K562 (cell line): ENCODE results near the gene BMP6. TPM values are rescaled to one million over a fixed set of nuclear protein-coding genes. Genes with fewer than 3 reads are reported as not detected.

Source experiments
- ATAC-seq: fragments of 200-7000 bp; cut with Tn5 transposase; 3 replicates; pipeline ENCODE4 v1.9.1; 2020; ENCODE audit warnings: moderate library complexity
- BruUV-seq: library from RNA; stranded (reverse); fragments of 400-500 nt; replicated peaks from 2 replicates; lab custom pipeline; 2021; lab: Mats Ljungman, UMichigan
- CTCF ChIA-PET: fragments of 300-600 bp; formaldehyde crosslinking; extraction: SDS; loops from one replicate; lab custom pipeline; 2021; ENCODE audit warnings: low intra/inter-chr PET ratio; lab: Yijun Ruan, JAX
- POLR2A ChIA-PET: fragments of 300-600, 350-650 bp; sonication (Branson Sonifier 250); formaldehyde crosslinking; extraction: SDS; loops from one replicate; lab custom pipeline; 2021; ENCODE audit warnings: antibody characterized with exemption, inconsistent platforms; lab: Yijun Ruan, JAX
- DNase-seq, 4 experiments: peaks; one replicate each; pipeline versions ENCODE4 v3.0.0 to v3.0.0-alpha.2; 2011 to 2018; ENCODE audit warnings: low spot score in 3 of 4, mixed read lengths in 3 of 4; ENCODE audit errors: extremely low read depth in 1 of 4
- FAIRE-seq: peaks from 2 replicates; lab custom pipeline; 2011; peaks lifted over from hg19 to GRCh38; lab: Jason Lieb, UNC
- H2AFZ ChIP-seq: 2 replicates; pipeline ENCODE4 v1.6.0; 2011; ENCODE audit warnings: low read depth, low read length, control low read depth, inconsistent platforms
- H3K27ac ChIP-seq: fragments of 200-600 bp; 3 replicates; pipeline ENCODE4 v1.8.0; 2011; ENCODE audit warnings: low read depth, mild to moderate bottlenecking, control low read depth, inconsistent platforms, low read length, moderate library complexity, mixed read lengths; ENCODE audit errors: extremely low read depth
- H3K27me3 ChIP-seq, 2 experiments: fragments of 300-600 bp in 1 of 2; 2 replicates in 1 of 2; 3 replicates in 1 of 2; pipeline versions ENCODE4 v1.6.0 to v1.8.0; 2011; ENCODE audit warnings: inconsistent platforms in 2 of 2, low read length in 2 of 2, mild to moderate bottlenecking in 1 of 2, mixed read lengths in 1 of 2, moderate library complexity in 1 of 2; ENCODE audit not compliant: control insufficient read depth in 2 of 2, insufficient read depth in 2 of 2
- H3K36me3 ChIP-seq: fragments of 300-600 bp; 3 replicates; pipeline ENCODE4 v1.8.0; 2011; ENCODE audit warnings: mild to moderate bottlenecking, low read length, inconsistent platforms; ENCODE audit not compliant: control insufficient read depth, insufficient read depth
- H3K4me1 ChIP-seq, 2 experiments: fragments of 200-600 bp in 1 of 2; replicated peaks in 1 of 2; 2 replicates in 1 of 2; 3 replicates in 1 of 2; pipeline versions ENCODE4 v1.5.1 to v1.8.0; 2011; ENCODE audit warnings: inconsistent platforms in 2 of 2, low read length in 2 of 2, mild to moderate bottlenecking in 1 of 2, mixed read lengths in 1 of 2, moderate library complexity in 1 of 2; ENCODE audit not compliant: control insufficient read depth in 2 of 2, insufficient read depth in 2 of 2
- H3K4me2 ChIP-seq: 2 replicates; pipeline ENCODE4 v1.6.1; 2011; ENCODE audit warnings: low read length, control low read depth, inconsistent platforms, mixed read lengths; ENCODE audit not compliant: insufficient read depth
- H3K4me3 ChIP-seq: fragments of 200-600 bp; sonication (generic), shearing (Covaris generic); 2 replicates; pipeline ENCODE4 v1.5.1; 2016; ENCODE audit warnings: control low read depth, inconsistent platforms
- H3K79me2 ChIP-seq: fragments of 200-600 bp; 3 replicates; pipeline ENCODE4 v1.8.0; 2011; ENCODE audit warnings: low read length, inconsistent platforms; ENCODE audit not compliant: control insufficient read depth, insufficient read depth
- H3K9ac ChIP-seq, 2 experiments: 2 replicates each; pipeline versions ENCODE4 v1.6.0 to v1.6.1; 2011; ENCODE audit warnings: low read depth in 2 of 2, low read length in 2 of 2, control low read depth in 1 of 2, inconsistent platforms in 1 of 2, mild to moderate bottlenecking in 1 of 2, mixed read lengths in 1 of 2; ENCODE audit not compliant: insufficient read depth in 1 of 2
- H3K9me1 ChIP-seq: one replicate; pipeline ENCODE4 v1.6.0; 2011; ENCODE audit warnings: inconsistent platforms, mild to moderate bottlenecking, low read length, moderate library complexity; ENCODE audit not compliant: control insufficient read depth, insufficient read depth
- H3K9me3 ChIP-seq: replicated peaks from 2 replicates; pipeline ENCODE4 v1.5.1; 2011; ENCODE audit warnings: low read depth, low read length, inconsistent platforms; ENCODE audit not compliant: control insufficient read depth, insufficient read depth
- H4K20me1 ChIP-seq: replicated peaks from 2 replicates; pipeline ENCODE4 v1.6.1; 2011; ENCODE audit warnings: low read length, inconsistent platforms, mixed read lengths; ENCODE audit not compliant: control insufficient read depth, insufficient read depth
- CEBPG ChIP-seq, 3 experiments: fragments of 200-800 bp in 1 of 3; sonication (Bioruptor generic) in 1 of 3; sonication (generic) in 1 of 3; formaldehyde crosslinking in 1 of 3; IDR thresholded peaks in 2 of 3; conservative IDR thresholded peaks in 1 of 3; 2 replicates each; pipeline versions ENCODE4 v1.6.1 to v1.8.0; 2016 to 2022; ENCODE audit warnings: missing compliant biosample characterization in 2 of 3, missing genetic modification characterization in 2 of 3, mild to moderate bottlenecking in 1 of 3, missing genetic modification reagents in 1 of 3
- CREM ChIP-seq: IDR thresholded peaks from 2 replicates; pipeline ENCODE4 v1.6.1; 2014; ENCODE audit warnings: antibody characterized with exemption, low read depth
- ESRRA ChIP-seq: fragments of 450-650 bp; IDR thresholded peaks from 2 replicates; pipeline ENCODE4 v1.6.1; 2014; ENCODE audit warnings: low read depth, mild to moderate bottlenecking, moderate library complexity, borderline replicate concordance
- ETV5 ChIP-seq: sonication (generic); formaldehyde crosslinking; IDR thresholded peaks from 2 replicates; pipeline ENCODE4 v1.4.0; 2020; ENCODE audit warnings: low read depth, mild to moderate bottlenecking, missing genetic modification reagents
- GABPA ChIP-seq: fragments of 200-800 bp; sonication (Bioruptor generic); conservative IDR thresholded peaks from 2 replicates; pipeline ENCODE4 v1.6.1; 2016; ENCODE audit warnings: low read depth, missing genetic modification characterization, missing compliant biosample characterization
- L3MBTL2 ChIP-seq: fragments of 450-650 bp; IDR thresholded peaks from 2 replicates; pipeline ENCODE4 v1.6.1; 2016; ENCODE audit warnings: mild to moderate bottlenecking, moderate library complexity
- NFIC ChIP-seq: fragments of 450-650 bp; IDR thresholded peaks from 2 replicates; pipeline ENCODE4 v1.6.1; 2017; ENCODE audit warnings: mild to moderate bottlenecking, inconsistent platforms
- ZNF696 ChIP-seq: fragments of 250-450 bp; sonication (Bioruptor Pico); conservative IDR thresholded peaks from 2 replicates; pipeline ENCODE4 v1.4.0; 2020; ENCODE audit warnings: mild to moderate bottlenecking, moderate library complexity
- WGBS: fragments of 100-300 bp; shearing (Covaris generic); methylation state at CpG from one replicate; pipeline ENCODE4 v1.1.6; 2016; ENCODE audit warnings: low coverage, mixed read lengths; ENCODE audit not compliant: insufficient coverage; ENCODE audit errors: missing lambda C conversion rate; 5-methylcytosine and 5-hydroxymethylcytosine counted together
- in situ Hi-C: fragments of 300-500 bp; cut with MboI; formaldehyde crosslinking; loops from 4 replicates; pipeline ENCODE4 v1.15.0; 2018; ENCODE audit warnings: inconsistent platforms, mixed read lengths
- intact Hi-C: fragments of 100-400 bp; cut with micrococcal nuclease; formaldehyde crosslinking; loops from 2 replicates; pipeline ENCODE4 v1.14.2; 2022
- polyA plus RNA-seq, 8 experiments: library from polyadenylated mRNA; depleted of rRNA in 4 of 8; stranded (reverse) in 5 of 8; unstranded in 3 of 8; fragments of >200 nt; fragmentation: Nextera tagmentation in 2 of 8; fragmentation: Illumina TruSeq in 1 of 8; extraction: Ambion mirVana in 2 of 8; extraction: Trizol in 1 of 8; gene quantifications; 2 replicates each; pipeline versions ENCODE4 v1.2.1 to v1.2.3, GENCODE V29; 2011 to 2014; ENCODE audit warnings: inconsistent platforms in 1 of 8, missing spikeins in 1 of 8
- total RNA-seq, 7 experiments: library from RNA; depleted of rRNA in 6 of 7; stranded (reverse); fragments of >200 nt in 6 of 7; fragmentation: Illumina TruSeq in 2 of 7; extraction: Trizol in 2 of 7; gene quantifications; 2 replicates each; pipeline versions ENCODE4 v1.2.1 to v1.2.3, GENCODE V29; 2011 to 2021; ENCODE audit warnings: low replicate concordance in 1 of 7
- TF ChIP-seq, protein P1 (sequence below): fragments of 450-650 bp; formaldehyde crosslinking; IDR thresholded peaks from 2 replicates; pipeline ENCODE4 v1.4.0; 2022; ENCODE audit warnings: missing genetic modification characterization
- TF ChIP-seq, protein P2 (sequence below): fragments of 250-450 bp; sonication (Bioruptor Pico); IDR thresholded peaks from 2 replicates; pipeline ENCODE4 v1.4.0; 2020

BMP6 gene
- total and polyA plus RNA-seq, 9 of the 15 experiments (the other 6 are each of a cell fraction or from before 2014, with no cell fraction given), result 0.01 to 0.13 (median 0.06) TPM; not detected in 3

GRCh38 chr6:7914991-7915789 lies 189.3 kb downstream of the BMP6 start:
- no peak for DNase-seq
- WGBS, result 42% methylated on average over 11 of the region's 11 CpGs
- Histone ChIP-seq H3K4me1 (peaks cover 17 to 44% of the 10 kb centered on the region in 2 experiments), H4K20me1 (no peaks in the 10 kb centered on the region), H3K9ac (peak overlapping the region in 1 of 2 experiments; percentile 29; a peak in 1 of 4 replicates), H3K4me3 (no peak overlapping the region), H2AFZ (no peak overlapping the region), H3K9me1 (no peaks in the 10 kb centered on the region), H3K27me3 (peaks cover 21 to 53% of the 10 kb centered on the region in 2 experiments), H3K27ac (no peak overlapping the region), H3K79me2 (0 out of 3 replicates have a peak, but pooled peaks cover 2% of the 10 kb centered on the region), H3K9me3 (no peaks in the 10 kb centered on the region), H3K4me2 (no peak overlapping the region), H3K36me3 (no peaks in the 10 kb centered on the region)
- ChIA-PET POLR2A (interaction anchor here (0.6 to 1.1 kb wide), 2 partner anchors 15 kb away, joined by 3 read pairs; no protein-coding TSS in a partner anchor), CTCF (no interaction called here)
- intact Hi-C loops, result loop anchor here (5.0 kb wide), 2 partner anchors 62 to 147 kb away; partner anchors contain the start of gene BLOC1S5
- FAIRE-seq, result no peak
- no TSS peak for BruUV-seq
- in situ Hi-C loops, result no loop called here
- ATAC-seq, result no peak
- TF ChIP-seq ZNF696 (CRISPR knock-in tag) (no peak), ETV5 (no peak), ESRRA (no peak), CREM (peak; percentile 60), NFIC (no peak), GABPA (tag) (peak; percentile 66), L3MBTL2 (0 out of 2 replicates have a peak, but pooled peaks have one; percentile 16), CEBPG (CRISPR knock-in tag; IDR thresholded peaks at IDR 0.05) (no peak), CEBPG (tag; conservative IDR thresholded peaks at IDR 0.05 in 1 of 2, IDR thresholded peaks at IDR 0.05 in 1 of 2) (peak in 1 of 2 experiments; percentile 35; a peak in 1 of 4 replicates)
- TF ChIP-seq, protein P1, sequence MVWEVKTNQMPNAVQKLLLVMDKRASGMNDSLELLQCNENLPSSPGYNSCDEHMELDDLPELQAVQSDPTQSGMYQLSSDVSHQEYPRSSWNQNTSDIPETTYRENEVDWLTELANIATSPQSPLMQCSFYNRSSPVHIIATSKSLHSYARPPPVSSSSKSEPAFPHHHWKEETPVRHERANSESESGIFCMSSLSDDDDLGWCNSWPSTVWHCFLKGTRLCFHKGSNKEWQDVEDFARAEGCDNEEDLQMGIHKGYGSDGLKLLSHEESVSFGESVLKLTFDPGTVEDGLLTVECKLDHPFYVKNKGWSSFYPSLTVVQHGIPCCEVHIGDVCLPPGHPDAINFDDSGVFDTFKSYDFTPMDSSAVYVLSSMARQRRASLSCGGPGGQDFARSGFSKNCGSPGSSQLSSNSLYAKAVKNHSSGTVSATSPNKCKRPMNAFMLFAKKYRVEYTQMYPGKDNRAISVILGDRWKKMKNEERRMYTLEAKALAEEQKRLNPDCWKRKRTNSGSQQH, result no peak
- TF ChIP-seq, protein P2, sequence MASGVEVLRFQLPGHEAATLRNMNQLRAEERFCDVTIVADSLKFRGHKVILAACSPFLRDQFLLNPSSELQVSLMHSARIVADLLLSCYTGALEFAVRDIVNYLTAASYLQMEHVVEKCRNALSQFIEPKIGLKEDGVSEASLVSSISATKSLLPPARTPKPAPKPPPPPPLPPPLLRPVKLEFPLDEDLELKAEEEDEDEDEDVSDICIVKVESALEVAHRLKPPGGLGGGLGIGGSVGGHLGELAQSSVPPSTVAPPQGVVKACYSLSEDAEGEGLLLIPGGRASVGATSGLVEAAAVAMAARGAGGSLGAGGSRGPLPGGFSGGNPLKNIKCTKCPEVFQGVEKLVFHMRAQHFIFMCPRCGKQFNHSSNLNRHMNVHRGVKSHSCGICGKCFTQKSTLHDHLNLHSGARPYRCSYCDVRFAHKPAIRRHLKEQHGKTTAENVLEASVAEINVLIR, result peak; percentile 49; the same call in 1 of the 2 replicates
